HG02642 (cell line): ENCODE results near the gene MYH11.
"Not testable (repeated sequence)": the region's sequence is repeated elsewhere in the genome, so short reads cannot be mapped to it uniquely, and the experiment has no call there.

Source experiments
- ATAC-seq: cut with Tn5 transposase; IDR thresholded peaks from one replicate; pipeline ENCODE4 v1.9.1; 2021; ENCODE audit warnings: mild to moderate bottlenecking; ENCODE audit not compliant: unreplicated experiment, poor library complexity

The MYH11 gene

DNA sequence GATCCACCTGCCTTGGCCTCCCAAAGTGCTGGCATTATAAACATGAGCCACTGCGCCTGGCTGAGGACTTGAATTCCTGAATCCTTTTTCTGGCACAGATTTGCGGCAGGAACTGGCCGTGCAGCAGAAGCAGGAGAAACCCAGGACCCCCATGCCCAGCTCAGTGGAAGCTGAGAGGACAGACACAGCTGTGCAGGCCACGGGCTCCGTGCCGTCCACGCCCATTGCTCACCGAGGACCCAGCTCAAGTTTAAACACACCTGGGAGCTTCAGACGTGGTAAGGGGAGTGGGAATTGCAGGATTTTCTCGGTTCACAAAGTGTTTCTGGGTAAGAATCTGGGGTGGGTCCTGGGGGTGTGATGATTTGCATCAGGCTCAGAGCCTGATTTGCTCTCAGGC lies 165.8 kb downstream of the MYH11 start:
- no peak for ATAC-seq

DNA sequence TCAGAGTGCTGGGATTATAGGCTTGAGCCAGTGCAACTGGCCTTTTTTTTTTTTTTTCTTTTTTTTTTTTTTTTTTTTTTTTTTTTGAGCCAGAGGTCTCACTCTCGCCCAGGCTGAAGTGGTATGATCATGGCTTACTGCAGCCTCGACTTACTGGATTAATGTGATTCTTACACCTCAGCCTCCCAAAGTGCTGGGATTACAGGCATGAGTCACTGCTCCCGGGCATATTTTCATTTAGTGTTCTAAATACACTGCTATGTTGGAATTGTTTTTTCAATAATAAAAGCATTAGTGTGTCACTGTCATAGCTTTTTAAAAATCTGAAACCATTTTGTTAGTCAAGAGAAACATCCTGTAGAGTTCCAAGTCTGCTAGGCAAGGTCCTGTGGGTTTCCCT lies 166.5 kb downstream of the MYH11 start:
- ATAC-seq = no peak

DNA sequence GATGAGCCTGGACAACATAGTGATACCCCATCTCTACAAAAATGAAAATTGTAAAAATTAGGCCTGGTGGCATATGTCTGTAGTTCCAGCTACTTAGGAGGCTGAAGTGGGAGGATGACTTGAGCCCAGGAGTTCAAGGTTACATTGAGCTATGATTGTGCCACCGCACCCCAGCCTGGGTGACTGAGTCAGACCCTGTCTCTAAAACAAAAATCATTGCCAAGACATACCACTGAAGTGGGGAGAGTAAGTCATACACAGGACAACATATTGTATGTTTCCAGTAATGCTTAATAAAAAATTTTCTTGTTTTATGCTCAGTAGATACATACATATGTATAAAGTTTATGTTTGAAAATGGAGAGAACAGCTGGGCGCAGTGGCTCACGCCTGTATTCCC lies 167.5 kb downstream of the MYH11 start:
- no peak for ATAC-seq

DNA sequence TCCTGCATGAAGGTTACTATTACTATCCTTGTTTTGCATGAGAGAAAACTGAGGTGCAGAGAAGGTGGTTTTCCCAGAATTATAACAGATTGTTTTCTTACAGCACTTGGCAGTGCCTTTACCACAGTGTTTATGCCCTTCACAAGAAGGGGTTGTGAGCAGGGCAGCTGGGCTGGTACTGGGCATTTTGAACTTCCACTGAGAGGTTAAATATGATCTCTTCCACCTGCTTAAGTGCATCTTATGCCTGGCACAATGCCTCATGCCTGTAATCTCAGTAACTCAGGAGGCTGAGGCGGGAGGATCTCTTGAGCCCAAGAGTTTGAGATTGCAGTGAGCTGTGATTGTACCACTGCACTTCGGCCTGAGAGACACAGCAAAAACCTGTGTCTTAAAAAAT lies 170.5 kb downstream of the MYH11 start:
- no peak for ATAC-seq

DNA sequence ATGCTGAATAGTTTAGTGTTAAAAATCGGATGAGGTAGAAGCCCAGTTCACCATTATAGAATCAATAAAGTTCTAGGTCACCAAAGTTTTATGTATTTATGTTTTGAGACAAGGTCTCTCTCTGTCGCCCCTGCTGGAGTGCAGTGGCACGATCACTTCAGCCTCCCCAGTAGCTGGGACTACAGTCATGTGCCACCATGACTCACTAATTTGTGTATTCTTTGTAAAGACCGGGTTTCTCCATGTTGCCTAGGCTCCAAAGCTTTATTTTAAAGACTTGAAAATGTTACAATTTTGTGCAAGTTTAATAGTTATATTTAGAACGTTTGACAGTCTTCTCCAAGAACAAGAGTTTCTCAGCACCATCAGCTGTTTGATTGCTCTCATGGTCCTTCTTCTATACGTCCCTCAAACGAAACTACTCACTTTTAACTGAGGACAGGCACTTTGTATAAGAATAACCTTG lies 174.7 kb downstream of the MYH11 start:
- no peak for ATAC-seq

DNA sequence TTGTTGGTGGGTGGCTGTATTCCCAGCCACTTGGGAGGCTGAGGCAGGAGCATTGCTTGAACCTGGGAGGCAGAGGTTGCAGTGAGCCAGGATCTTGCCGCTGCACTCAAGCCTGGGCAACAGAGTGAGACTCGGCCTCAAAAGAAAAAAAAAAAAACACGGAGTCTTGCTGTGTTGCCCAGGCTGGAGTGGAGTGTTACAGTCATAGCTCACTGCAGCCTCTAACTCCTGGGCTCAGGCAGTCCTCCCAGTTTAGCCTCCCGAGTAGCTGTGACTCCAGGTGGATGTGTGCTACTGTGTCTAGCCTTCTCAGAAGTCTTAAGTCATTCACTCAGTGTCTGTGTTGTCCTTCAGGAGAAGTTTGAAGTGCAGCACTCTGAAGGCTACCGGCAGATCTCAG lies 179.4 kb downstream of the MYH11 start:
- no peak for ATAC-seq

DNA sequence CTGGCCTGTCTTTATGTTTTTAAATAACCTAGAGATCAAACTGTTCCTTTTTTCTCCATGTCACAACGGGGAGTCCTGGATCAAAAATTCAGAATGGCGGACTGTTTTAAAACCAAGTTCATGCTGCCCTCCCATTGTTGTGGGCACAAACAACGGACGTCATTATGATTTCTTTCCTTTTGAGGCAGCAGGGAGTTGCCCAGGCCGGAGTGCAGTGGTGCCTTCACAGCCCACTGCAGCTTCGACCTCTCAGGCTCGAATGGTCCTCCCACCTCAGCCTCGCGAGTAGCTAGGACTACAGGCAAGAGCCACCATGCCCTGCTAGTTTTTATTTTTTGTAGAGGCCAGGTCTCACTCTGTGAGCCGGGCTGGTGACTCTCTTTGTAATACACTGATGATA lies 180.3 kb downstream of the MYH11 start:
- no peak for ATAC-seq

DNA sequence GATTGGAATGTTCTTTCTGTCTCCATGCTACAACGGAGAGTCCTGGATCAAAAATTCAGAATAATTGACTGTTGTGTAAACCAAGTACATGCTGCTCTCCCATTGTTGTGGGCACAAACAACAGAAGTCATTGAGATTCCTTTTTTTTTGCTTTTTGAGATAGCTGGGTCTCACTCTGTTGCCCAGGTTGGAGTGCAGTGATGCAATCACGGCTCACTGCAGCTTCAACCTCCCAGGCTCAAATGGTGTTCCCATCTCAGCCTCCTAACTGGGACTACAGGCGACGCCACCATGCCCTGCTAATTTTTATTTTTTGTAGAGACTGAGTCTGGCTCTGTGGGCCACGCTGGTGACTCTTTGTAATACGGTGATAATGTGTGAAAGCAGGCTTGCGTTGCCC lies 182.3 kb downstream of the MYH11 start:
- no peak for ATAC-seq

DNA sequence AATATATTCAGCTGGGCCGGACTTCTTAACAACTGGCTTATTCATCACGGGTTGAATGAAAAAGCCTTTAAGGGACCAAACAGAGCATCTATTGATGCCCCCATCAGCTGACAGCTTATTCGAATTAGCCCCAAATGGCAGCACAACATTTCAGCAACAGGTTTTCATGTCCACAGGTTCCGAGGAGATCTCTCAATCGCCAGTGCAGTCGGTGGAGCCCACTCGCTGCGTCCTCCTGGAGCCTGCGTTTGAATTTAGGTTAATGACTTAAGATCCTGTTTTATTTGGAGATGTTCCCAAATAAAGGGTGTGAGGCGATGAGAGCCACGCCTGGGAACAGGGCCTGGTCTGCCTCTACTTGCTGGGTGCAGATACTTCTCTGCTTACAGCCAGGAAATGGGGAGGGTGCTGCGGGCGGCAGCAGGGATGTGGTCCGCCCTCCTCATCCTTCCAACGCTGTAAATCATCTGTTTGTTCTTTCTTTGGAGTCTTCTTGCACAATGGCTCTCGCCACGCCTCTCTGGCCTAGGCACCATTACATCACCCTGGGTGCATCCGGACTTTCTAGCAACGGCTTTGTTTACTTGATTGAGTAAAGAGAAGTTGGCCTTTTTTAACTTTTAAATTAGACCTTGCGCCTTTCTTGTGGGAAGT lies 184.2 kb downstream of the MYH11 start:
- no peak for ATAC-seq

DNA sequence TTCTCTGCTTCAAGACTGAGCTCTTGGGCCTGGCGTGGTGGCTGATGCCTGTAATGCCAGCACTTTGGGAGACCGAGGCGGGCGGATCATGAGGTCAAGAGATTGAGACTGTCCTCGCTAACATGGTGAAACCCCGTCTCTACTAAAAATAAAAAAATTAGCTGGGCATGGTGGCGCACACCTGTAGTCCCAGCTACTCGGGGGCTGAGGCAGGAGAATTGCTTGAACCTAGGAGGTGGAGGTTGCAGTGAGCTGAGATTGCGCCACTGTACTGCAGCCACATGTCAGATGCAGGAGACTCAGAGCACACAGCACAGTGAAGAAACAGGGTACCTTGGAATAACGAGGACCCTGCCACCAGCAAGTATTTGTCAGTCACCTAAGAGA lies 184.7 kb downstream of the MYH11 start:
- not testable (repeated sequence) for ATAC-seq

DNA sequence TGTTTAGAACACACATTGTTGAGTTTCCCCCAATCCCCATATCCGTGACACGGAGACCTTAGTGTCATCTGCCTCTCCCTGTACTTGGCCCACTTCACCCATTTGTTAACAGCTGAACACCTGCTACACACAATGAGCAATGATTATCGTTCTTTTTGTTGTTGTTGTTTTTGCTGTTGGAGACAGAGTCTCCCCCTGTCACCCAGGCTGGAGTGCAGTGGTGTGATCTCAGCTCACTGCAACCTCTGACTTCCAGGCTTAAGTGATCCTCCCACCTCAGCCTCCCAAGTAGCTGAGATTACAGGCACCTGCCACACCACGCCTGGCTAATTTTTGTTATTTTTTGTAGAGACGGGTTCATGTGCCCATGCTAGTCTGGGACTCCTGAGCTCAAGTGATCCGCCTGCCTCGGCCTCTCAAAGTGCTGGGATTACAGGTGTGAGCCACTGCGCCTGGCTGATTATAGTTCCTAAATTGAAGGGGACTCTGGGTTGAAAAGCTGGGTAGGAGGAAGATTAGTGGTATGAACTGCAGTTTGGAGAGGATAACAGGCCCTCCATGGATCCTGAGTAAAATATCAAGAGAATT lies 185.2 kb downstream of the MYH11 start:
- ATAC-seq = no peak

DNA sequence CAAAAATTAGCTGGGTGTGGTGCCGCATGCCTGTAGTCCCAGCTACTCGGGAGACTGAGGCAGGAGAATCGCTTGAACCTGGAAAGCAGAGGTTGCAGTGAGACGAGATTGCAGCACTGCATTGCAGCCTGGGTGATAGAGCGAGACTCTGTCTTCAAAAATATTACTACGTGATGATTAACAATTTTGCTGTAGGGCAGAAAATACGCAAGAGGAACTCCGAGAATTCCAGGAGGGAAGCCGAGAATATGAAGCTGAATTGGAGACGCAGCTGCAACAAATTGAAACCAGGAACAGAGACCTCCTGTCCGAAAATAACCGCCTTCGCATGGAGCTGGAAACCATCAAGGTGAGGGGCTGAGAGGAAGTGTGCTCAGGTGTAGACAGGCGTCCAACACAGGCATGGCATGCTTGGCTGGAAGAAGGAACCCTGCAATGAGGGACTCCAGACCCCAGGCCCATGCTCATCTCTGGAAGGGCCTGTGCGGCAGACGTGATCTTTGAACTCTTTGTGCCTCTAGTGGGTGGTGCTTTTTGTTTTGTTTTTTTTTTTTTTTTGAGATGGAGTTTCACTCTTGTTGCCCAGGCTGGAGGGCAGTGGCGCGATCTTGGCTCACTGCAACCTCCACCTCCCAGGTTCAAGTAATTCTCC lies 189.6 kb downstream of the MYH11 start:
- no peak for ATAC-seq

DNA sequence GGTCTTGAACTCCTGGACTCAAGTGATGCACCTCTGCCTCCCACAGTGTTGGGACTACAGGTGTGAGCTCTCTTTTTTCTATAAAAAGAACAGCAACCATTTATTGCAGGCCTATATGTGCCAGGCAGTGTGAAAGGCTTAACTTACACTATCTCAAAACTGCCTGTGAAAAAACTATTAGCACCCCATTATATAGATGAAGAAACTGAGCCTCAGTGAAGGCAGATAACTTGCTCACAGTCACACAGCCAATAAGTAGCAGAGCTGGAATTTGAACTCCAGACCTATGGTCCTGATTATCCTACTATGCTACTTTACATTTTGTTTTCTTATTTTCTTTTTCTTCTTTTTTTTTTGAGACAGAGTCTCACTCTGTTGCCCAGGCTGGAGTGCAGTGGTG lies 191.7 kb downstream of the MYH11 start:
- no peak for ATAC-seq

DNA sequence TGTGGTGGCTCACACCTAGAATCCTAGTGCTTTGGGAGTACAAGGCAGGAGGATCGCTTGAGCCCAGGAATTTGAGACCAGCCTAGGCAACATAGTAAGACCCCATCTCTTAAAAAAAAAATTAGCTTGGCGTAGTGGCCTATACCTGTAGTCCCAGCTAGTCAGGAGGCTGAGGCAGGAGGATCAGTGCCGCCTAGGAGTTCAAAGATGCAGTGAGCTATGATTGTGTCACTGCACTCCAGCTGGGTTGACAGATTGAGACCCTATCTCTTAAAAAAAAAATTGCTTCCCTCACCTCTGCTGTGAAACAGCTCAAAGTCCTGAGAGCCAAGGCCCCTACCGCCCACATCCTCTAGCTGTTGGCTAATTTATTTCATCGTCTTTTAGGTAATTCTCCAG lies 196.6 kb downstream of the MYH11 start:
- ATAC-seq = no peak

DNA sequence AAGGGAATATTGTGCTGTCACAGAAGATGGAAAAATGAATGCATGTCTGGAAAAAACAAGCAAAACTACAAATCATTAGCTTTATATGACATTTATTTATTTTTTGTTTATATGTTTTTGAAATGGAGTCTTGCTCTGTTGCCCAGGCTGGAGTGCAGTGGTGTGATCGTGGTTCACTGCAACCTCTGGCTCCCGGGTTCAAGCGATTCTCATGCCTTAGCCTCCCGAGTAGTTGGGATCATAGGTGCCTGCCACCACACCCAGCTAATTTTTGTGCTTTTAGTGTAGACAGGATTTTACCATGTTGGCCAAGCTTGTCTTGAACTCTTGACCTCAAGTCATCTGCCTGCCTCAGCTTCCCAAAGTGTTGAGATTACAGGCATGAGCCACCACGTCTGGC lies 198.3 kb downstream of the MYH11 start:
- ATAC-seq = no peak

DNA sequence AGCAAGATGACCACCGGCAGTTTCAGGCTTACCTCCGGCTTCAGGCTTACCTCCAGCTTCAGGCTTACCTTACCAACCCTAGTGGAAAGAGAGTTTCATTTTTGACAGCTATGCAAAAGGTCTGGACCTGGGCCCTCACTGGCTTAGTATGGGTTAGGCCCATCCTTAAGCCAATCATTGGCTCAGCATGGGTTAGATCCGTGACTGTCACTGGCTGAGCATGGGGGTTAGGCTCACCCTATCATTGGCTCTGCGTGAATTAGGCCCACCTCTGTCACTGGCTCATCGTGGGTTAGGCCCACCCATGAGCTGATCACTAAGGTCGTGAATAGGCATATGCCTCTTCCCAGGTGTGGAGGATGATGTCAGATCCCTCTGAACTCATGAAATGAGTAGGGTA lies 198.7 kb downstream of the MYH11 start:
- ATAC-seq = no peak

DNA sequence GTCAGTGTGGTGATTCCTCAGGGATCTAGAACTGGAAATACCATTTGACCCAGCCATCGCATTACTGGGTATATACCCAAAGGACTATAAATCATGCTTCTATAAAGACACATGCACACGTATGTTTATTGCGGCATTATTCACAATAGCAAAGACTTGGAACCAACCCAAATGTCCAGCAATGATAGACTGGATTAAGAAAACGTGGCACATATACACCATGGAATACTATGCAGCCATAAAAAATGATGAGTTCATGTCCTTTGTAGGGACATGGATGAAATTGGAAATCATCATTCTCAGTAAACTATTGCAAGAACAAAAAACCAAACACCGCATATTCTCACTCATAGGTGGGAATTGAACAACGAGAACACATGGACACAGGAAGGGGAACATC lies 201.3 kb downstream of the MYH11 start:
- not testable (repeated sequence) for ATAC-seq

DNA sequence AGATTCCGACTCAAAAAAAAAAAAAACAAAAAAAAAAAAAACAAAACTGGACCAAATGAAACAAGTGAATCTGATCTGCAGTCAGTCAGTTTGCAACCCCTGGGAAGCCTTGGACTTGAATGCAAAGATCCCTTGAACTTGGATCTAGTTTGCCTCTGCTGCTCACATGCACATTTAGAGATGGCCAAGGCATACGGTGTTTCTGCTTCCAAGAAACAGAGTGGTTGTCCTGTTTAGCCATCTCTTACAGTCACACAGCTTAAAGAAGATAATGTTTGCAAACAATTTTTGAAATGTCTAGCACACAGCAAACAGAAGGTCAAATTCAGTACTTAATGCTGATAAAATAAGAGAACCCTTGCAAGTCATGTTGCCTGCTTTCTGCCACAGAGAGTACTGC lies 202.2 kb downstream of the MYH11 start:
- ATAC-seq = no peak

DNA sequence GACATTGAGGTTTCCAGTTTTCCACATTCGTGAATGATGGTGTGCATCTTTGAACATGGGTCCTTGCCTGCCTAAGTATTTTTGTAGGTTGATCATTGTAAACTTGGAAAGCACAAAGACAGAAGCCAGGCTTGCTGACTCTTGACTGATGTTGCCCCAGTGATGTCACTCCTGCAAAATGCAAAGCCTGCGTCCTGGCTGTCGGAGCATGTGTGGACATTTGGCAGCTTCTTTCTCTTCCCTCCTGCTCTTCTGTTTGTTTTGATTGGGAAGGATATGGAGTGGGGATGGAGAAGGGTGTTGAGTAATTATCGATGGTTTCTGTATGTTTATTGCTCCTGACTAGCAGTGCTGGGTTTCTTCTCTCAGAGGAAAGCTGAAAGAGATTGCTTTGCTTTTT lies 203.6 kb downstream of the MYH11 start:
- ATAC-seq = no peak
